ENCODE data around the gene RAB44.

- no peak for TF ChIP-seq SUZ12 (IDR thresholded peaks at IDR 0.05; ENCODE audit: extremely low read depth, insufficient read depth, insufficient read length)
- no peak for TF ChIP-seq YY1 (IDR thresholded peaks at IDR 0.05; ENCODE audit: insufficient read depth, insufficient read length)
- no peak for TF ChIP-seq ZNF274 (IDR thresholded peaks at IDR 0.05; ENCODE audit: low read depth, low read length)
Observed at GRCh38 chr6:36702656-36703055, 5.0 kb downstream of the RAB44 start.
